Gastrocnemius medialis (tissue), 4 donors: Measurements from ENCODE around the gene PANK4.

Experiments used
- POLR2A ChIP-seq, 2 donors: fragments of 450-650 bp; IDR thresholded peaks; one replicate each; pipeline ENCODE4 v1.6.1; 2017; ENCODE audit warnings: antibody characterized with exemption in 2 of 2, mild to moderate bottlenecking in 2 of 2, moderate library complexity in 2 of 2
- TF ChIP-seq, protein P1 (sequence below), 5 experiments: fragments of 450-650 bp in 3 of 5; fragments of 200-600 bp in 2 of 5; sonication (generic) in 2 of 5; IDR thresholded peaks in 4 of 5; conservative IDR thresholded peaks in 1 of 5; 1 replicate in 4 of 5; 2 replicates in 1 of 5; pipeline ENCODE4 v1.5.1; 2016 to 2019; ENCODE audit warnings: antibody characterized with exemption in 5 of 5, mild to moderate bottlenecking in 3 of 5, moderate library complexity in 3 of 5

GRCh38 chr1:2495026-2495425, 31.4 kb downstream of the PANK4 start:
- TF ChIP-seq, protein P1, sequence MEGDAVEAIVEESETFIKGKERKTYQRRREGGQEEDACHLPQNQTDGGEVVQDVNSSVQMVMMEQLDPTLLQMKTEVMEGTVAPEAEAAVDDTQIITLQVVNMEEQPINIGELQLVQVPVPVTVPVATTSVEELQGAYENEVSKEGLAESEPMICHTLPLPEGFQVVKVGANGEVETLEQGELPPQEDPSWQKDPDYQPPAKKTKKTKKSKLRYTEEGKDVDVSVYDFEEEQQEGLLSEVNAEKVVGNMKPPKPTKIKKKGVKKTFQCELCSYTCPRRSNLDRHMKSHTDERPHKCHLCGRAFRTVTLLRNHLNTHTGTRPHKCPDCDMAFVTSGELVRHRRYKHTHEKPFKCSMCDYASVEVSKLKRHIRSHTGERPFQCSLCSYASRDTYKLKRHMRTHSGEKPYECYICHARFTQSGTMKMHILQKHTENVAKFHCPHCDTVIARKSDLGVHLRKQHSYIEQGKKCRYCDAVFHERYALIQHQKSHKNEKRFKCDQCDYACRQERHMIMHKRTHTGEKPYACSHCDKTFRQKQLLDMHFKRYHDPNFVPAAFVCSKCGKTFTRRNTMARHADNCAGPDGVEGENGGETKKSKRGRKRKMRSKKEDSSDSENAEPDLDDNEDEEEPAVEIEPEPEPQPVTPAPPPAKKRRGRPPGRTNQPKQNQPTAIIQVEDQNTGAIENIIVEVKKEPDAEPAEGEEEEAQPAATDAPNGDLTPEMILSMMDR (IDR thresholded peaks at IDR 0.05 in 4 of 5, conservative IDR thresholded peaks at IDR 0.05 in 1 of 5), result no peak
- TF ChIP-seq POLR2A (IDR thresholded peaks at IDR 0.05), result no peak
